H1 (cell line): ENCODE data around the gene SLC41A2. TPM values are rescaled to one million over a fixed set of nuclear protein-coding genes. Genes with fewer than 3 reads are reported as not detected.

Experiments used
- CREB1 ChIP-seq: IDR thresholded peaks from 2 replicates; pipeline ENCODE4 v1.6.1; 2012; ENCODE audit warnings: inconsistent platforms
- GABPA ChIP-seq: IDR thresholded peaks from 2 replicates; pipeline ENCODE4 v1.6.1; 2011; ENCODE audit warnings: mild to moderate bottlenecking, low read length, moderate library complexity, borderline replicate concordance; ENCODE audit not compliant: insufficient read depth
- HDAC6 ChIP-seq: IDR thresholded peaks from one replicate; pipeline ENCODE4 v1.7.1; 2012; ENCODE audit warnings: low read depth, mild to moderate bottlenecking, inconsistent platforms, low read length, moderate library complexity
- POLR2A ChIP-seq, 2 experiments: IDR thresholded peaks; 1 replicate in 1 of 2; 2 replicates in 1 of 2; pipeline ENCODE4 v1.6.1; 2011; ENCODE audit warnings: low read depth in 2 of 2, low read length in 2 of 2, mild to moderate bottlenecking in 2 of 2; ENCODE audit errors: control extremely low read depth in 1 of 2
- POU5F1 ChIP-seq: IDR thresholded peaks from 2 replicates; pipeline ENCODE4 v1.6.1; 2011; ENCODE audit warnings: low read depth, mild to moderate bottlenecking, low read length, moderate library complexity
- RBBP5 ChIP-seq: IDR thresholded peaks from 2 replicates; pipeline ENCODE4 v1.7.1; 2012; ENCODE audit warnings: low read depth, mild to moderate bottlenecking, inconsistent platforms, low read length, moderate library complexity, borderline replicate concordance
- SP2 ChIP-seq: IDR thresholded peaks from 2 replicates; pipeline ENCODE4 v1.6.1; 2012; ENCODE audit warnings: mild to moderate bottlenecking, low read length, inconsistent platforms
- TBP ChIP-seq: IDR thresholded peaks from 2 replicates; pipeline ENCODE4 v1.6.1; 2011; ENCODE audit warnings: low read depth, low read length, improper control_type of control experiment
- USF2 ChIP-seq: IDR thresholded peaks from 2 replicates; pipeline ENCODE4 v1.6.1; 2011; ENCODE audit warnings: low read length, improper control_type of control experiment
- polyA plus RNA-seq, 7 experiments: library from polyadenylated mRNA; depleted of rRNA in 3 of 7; stranded (reverse) in 5 of 7; unstranded in 2 of 7; fragments of >200 nt in 5 of 7; fragments of 200-250 nt in 2 of 7; gene quantifications; 1 replicate in 5 of 7; 2 replicates in 1 of 7; 4 replicates in 1 of 7; pipeline versions ENCODE4 v1.2.1 to v1.2.3, GENCODE V29; 2011 to 2013; ENCODE audit warnings: missing spikeins in 2 of 7, mixed read lengths in 2 of 7
- total RNA-seq: library from RNA; stranded (reverse); fragmentation: NEBNext Ultra II Directional; extraction: Animal tissue kit (Norgen Biotek cat#: 25700); gene quantifications from 2 replicates; pipeline ENCODE4 v1.2.1, GENCODE V29; 2021

The SLC41A2 gene
- total and polyA plus RNA-seq, 2 of the 8 experiments (the other 6 are each of a cell fraction or from before 2014, with no cell fraction given): 0.79 to 3.0 TPM

- no peak for TF ChIP-seq GABPA
- TF ChIP-seq SP2: no peak
- TF ChIP-seq POLR2A (IDR thresholded peaks at IDR 0.05; ENCODE audit: control extremely low read depth in 1 of 2, low read depth in 2 of 2, low read length in 2 of 2): no peak
- no peak for TF ChIP-seq USF2
- no peak for TF ChIP-seq HDAC6
- TF ChIP-seq POU5F1: no peak
- TF ChIP-seq CREB1: no peak
- TF ChIP-seq TBP: no peak
- no peak for TF ChIP-seq RBBP5
Measured at GRCh38 chr12:104941454-104941853, 16.6 kb downstream of the SLC41A2 start (continued).
